BLaER1 treated with 17β-estradiol and CSF1 and Interleukin-3, amounts not matched to agents 10 nM and 100 nM (cell line): Measurements from ENCODE around the gene CADPS2.
"Not testable (repeated sequence)": the region's sequence is repeated elsewhere in the genome, so short reads cannot be mapped to it uniquely, and the experiment has no call there.

Source experiments
- H3K27ac ChIP-seq, 11 experiments: shearing (Covaris generic); formaldehyde crosslinking; 2 replicates each; pipeline ENCODE4 v1.8.1; 2022
- H3K27me3 ChIP-seq, 11 experiments: shearing (Covaris generic); formaldehyde crosslinking; 2 replicates each; pipeline ENCODE4 v1.8.1; 2022
- H3K36me3 ChIP-seq, 11 experiments: shearing (Covaris generic); formaldehyde crosslinking; 2 replicates each; pipeline ENCODE4 v1.8.1; 2022
- H3K4me1 ChIP-seq, 10 experiments: shearing (Covaris generic); formaldehyde crosslinking; 2 replicates each; pipeline ENCODE4 v1.8.1; 2022
- H3K4me2 ChIP-seq, 11 experiments: shearing (Covaris generic); formaldehyde crosslinking; 2 replicates each; pipeline ENCODE4 v1.8.1; 2022
- H3K4me3 ChIP-seq, 10 experiments: shearing (Covaris generic); formaldehyde crosslinking; 2 replicates each; pipeline ENCODE4 v1.8.1; 2022
- H3K9ac ChIP-seq, 11 experiments: shearing (Covaris generic); formaldehyde crosslinking; 2 replicates each; pipeline ENCODE4 v1.8.1; 2022
- H3K9me3 ChIP-seq, 11 experiments: shearing (Covaris generic); formaldehyde crosslinking; replicated peaks in 1 of 11; 2 replicates each; pipeline ENCODE4 v1.8.1; 2022
- H4K20me1 ChIP-seq, 11 experiments: shearing (Covaris generic); formaldehyde crosslinking; 2 replicates each; pipeline ENCODE4 v1.8.1; 2022
- Cebpa-rat ChIP-seq, 11 experiments: shearing (Covaris generic); IDR thresholded peaks; 2 replicates each; pipeline ENCODE4 v1.8.1; 2022

The CADPS2 gene

DNA sequence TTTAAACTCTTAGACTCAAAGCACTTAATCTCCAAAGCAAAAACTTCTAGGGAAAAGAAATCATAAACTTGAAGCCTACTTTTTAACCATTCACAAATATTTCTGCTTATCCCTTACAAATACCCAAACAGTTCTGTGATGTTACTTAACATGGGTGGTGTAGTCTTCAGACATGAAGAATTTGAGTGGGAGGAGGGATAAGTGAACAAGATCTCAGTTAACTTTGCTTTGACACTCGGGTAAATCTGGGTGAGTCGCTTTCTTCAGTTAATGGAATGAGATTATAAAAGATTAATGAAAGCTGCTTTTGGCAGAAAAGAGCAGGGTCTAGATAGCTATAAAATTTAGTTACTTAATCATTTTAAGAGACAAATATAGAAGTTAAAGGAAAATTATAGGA, 234.8 kb downstream of the CADPS2 start:
- H3K4me1 ChIP-seq = no peaks in the 10 kb centered on the region
- no peak overlapping the region for H3K27ac ChIP-seq
- H3K27me3 ChIP-seq = no peaks in the 10 kb centered on the region
- no peaks in the 10 kb centered on the region for H3K36me3 ChIP-seq
- TF ChIP-seq Cebpa-rat (IDR thresholded peaks at IDR 0.05) = no peak
- H4K20me1 ChIP-seq = no peaks in the 10 kb centered on the region
- H3K4me3 ChIP-seq = no peak overlapping the region
- no peak overlapping the region for H3K9ac ChIP-seq
- 0 out of 22 replicates have a peak, but pooled peaks cover 0 to 2% (median 0%) of the 10 kb centered on the region in 11 experiments for H3K9me3 ChIP-seq
- H3K4me2 ChIP-seq = no peak overlapping the region

- Histone ChIP-seq H3K9ac (no peak overlapping the region), H3K4me2 (no peak overlapping the region), H3K27me3 (no peaks in the 10 kb centered on the region), H3K4me1 (no peaks in the 10 kb centered on the region), H4K20me1 (no peaks in the 10 kb centered on the region), H3K9me3 (no peaks in the 10 kb centered on the region), H3K27ac (no peak overlapping the region), H3K36me3 (no peaks in the 10 kb centered on the region), H3K4me3 (no peak overlapping the region)
- no peak for TF ChIP-seq Cebpa-rat (IDR thresholded peaks at IDR 0.05)
These were observed 243.0 kb downstream of the CADPS2 start for GRCh38 chr7:122643250-122643649.

- no peak for TF ChIP-seq Cebpa-rat (IDR thresholded peaks at IDR 0.05)
- no peak overlapping the region for H3K9ac ChIP-seq
- no peaks in the 10 kb centered on the region for H3K9me3 ChIP-seq
- H3K27me3 ChIP-seq = no peaks in the 10 kb centered on the region
- H3K4me3 ChIP-seq = no peak overlapping the region
- H3K27ac ChIP-seq = no peak overlapping the region
- H4K20me1 ChIP-seq = no peaks in the 10 kb centered on the region
- H3K4me1 ChIP-seq = no peaks in the 10 kb centered on the region
- no peak overlapping the region for H3K4me2 ChIP-seq
- no peaks in the 10 kb centered on the region for H3K36me3 ChIP-seq
These were observed 247.8 kb downstream of the CADPS2 start for GRCh38 chr7:122638459-122638858.

DNA sequence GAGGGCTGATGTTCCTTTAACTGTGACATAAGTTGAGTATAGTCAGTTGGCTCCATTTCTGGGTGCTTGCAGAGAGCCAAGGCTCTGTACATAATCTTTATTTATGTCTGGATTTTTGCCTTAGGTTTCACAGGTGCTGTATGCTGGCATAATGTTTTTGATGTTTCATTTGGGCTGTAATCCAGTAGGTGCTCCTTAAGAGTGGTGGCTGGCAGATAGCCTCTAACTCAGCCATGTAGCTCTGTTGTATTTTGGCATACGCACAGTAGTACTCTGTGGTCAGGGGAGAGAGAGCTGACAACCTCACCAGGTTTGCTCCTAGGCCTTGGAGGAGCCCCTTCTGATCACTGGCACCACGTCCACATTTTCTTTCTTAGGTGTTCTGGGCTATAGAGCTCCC, 248.5 kb downstream of the CADPS2 start:
- H3K27ac ChIP-seq = no peak overlapping the region
- no peaks in the 10 kb centered on the region for H3K9me3 ChIP-seq
- no peak for TF ChIP-seq Cebpa-rat (IDR thresholded peaks at IDR 0.05)
- no peaks in the 10 kb centered on the region for H3K27me3 ChIP-seq
- H3K4me2 ChIP-seq = no peak overlapping the region
- H4K20me1 ChIP-seq = no peaks in the 10 kb centered on the region
- H3K4me1 ChIP-seq = no peaks in the 10 kb centered on the region
- no peak overlapping the region for H3K4me3 ChIP-seq
- no peaks in the 10 kb centered on the region for H3K36me3 ChIP-seq
- H3K9ac ChIP-seq = no peak overlapping the region

- H3K27me3 ChIP-seq, H3K4me1 ChIP-seq, H3K9ac ChIP-seq: not testable (repeated sequence)
These were observed 250.8 kb downstream of the CADPS2 start for GRCh38 chr7:122635481-122635880.

DNA sequence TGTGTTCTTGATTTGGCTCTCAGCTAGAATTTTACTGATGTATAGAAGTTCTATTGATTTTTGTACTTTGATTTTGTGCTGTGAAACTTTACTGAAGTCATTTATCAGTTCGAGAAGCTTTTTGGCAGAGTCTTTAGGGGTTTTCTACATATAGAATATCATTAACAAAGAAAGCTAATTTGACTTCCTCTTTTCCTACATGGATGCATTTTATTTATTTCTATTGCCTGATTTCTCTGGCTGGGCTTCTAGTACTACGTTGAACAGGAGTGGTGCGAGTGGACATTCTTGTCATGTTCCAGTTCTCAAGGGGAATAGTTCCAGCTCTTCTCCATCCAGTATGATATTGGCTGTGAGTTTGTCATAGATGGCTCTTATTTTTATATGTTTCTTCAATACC, 252.8 kb downstream of the CADPS2 start:
- no peak overlapping the region for H3K9ac ChIP-seq
- no peaks in the 10 kb centered on the region for H4K20me1 ChIP-seq
- H3K9me3 ChIP-seq = no peaks in the 10 kb centered on the region
- no peak overlapping the region for H3K27ac ChIP-seq
- H3K4me1 ChIP-seq = no peaks in the 10 kb centered on the region
- H3K4me3 ChIP-seq = no peak overlapping the region
- TF ChIP-seq Cebpa-rat (IDR thresholded peaks at IDR 0.05) = no peak
- H3K27me3 ChIP-seq = no peaks in the 10 kb centered on the region
- no peaks in the 10 kb centered on the region for H3K36me3 ChIP-seq
- no peak overlapping the region for H3K4me2 ChIP-seq

More at GRCh38 chr7:122635481-122635880, 250.8 kb downstream of the CADPS2 start:
- not testable (repeated sequence) for H3K9me3 ChIP-seq, H3K36me3 ChIP-seq, H4K20me1 ChIP-seq, H3K4me2 ChIP-seq, H3K27ac ChIP-seq, H3K4me3 ChIP-seq

DNA sequence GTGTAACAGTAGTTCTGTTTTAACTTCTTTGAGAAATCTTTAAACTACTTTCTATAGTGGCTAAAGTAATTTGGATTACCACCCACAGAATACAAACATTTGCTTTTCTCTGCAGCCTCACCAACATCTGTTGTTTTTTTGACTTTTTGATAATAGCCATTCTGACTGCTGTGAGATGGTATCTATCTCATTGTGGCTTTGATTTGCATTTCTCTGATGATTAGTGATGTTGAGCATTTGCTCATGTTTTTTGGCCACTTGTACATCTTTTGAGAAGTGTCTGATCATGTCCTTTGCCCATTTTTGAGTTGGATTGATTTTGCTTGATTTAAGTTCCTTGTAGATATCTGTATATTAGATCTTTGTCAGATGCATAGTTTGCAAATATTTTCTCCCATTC, 254.0 kb downstream of the CADPS2 start:
- H3K9me3 ChIP-seq = no peaks in the 10 kb centered on the region
- H3K27ac ChIP-seq = no peak overlapping the region
- no peaks in the 10 kb centered on the region for H3K4me1 ChIP-seq
- no peaks in the 10 kb centered on the region for H3K27me3 ChIP-seq
- H3K4me3 ChIP-seq = no peak overlapping the region
- no peak overlapping the region for H3K4me2 ChIP-seq
- H3K36me3 ChIP-seq = no peaks in the 10 kb centered on the region
- H4K20me1 ChIP-seq = no peaks in the 10 kb centered on the region
- H3K9ac ChIP-seq = no peak overlapping the region
- TF ChIP-seq Cebpa-rat (IDR thresholded peaks at IDR 0.05) = no peak

- Histone ChIP-seq H3K36me3 (no peaks in the 10 kb centered on the region), H3K4me1 (no peaks in the 10 kb centered on the region), H3K27ac (no peak overlapping the region), H4K20me1 (no peaks in the 10 kb centered on the region), H3K27me3 (no peaks in the 10 kb centered on the region), H3K9me3 (no peaks in the 10 kb centered on the region), H3K4me2 (no peak overlapping the region), H3K4me3 (no peak overlapping the region), H3K9ac (no peak overlapping the region)
- no peak for TF ChIP-seq Cebpa-rat (IDR thresholded peaks at IDR 0.05)
These were observed 256.8 kb downstream of the CADPS2 start for GRCh38 chr7:122629412-122629953.

- Histone ChIP-seq H3K4me1 (no peaks in the 10 kb centered on the region), H3K27ac (no peak overlapping the region), H3K4me3 (no peak overlapping the region), H3K4me2 (no peak overlapping the region), H3K9ac (no peak overlapping the region), H4K20me1 (no peaks in the 10 kb centered on the region), H3K27me3 (no peaks in the 10 kb centered on the region), H3K9me3 (no peaks in the 10 kb centered on the region), H3K36me3 (no peaks in the 10 kb centered on the region)
- TF ChIP-seq Cebpa-rat (IDR thresholded peaks at IDR 0.05) = no peak
These were observed 257.4 kb downstream of the CADPS2 start for GRCh38 chr7:122628651-122629411.

DNA sequence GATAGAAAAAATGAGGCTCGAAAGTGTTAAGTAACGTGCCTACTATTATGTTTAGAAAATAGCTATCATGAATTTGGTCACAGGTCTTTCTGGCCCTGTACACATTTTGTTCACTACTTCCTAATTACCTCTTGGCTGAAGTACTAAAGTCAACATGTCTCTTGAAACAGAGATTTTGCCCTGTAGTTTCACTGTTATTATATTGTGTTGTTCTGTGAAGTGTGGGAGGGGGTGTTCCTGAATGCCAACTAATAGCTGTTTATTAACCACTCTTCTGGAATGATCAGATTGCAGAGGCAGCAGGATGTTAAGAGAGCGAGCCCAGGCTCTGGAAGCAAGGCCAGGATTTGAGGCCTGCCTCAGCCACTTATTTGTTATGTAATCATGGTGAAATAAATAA, 259.5 kb downstream of the CADPS2 start:
- Histone ChIP-seq H4K20me1 (no peaks in the 10 kb centered on the region), H3K4me1 (no peaks in the 10 kb centered on the region), H3K27ac (no peak overlapping the region), H3K9me3 (no peaks in the 10 kb centered on the region), H3K27me3 (no peaks in the 10 kb centered on the region), H3K4me2 (no peak overlapping the region), H3K4me3 (no peak overlapping the region), H3K36me3 (no peaks in the 10 kb centered on the region), H3K9ac (no peak overlapping the region)
- no peak for TF ChIP-seq Cebpa-rat (IDR thresholded peaks at IDR 0.05)
